HG03064 (cell line): ENCODE results near the gene TMEM167A.
A peak's percentile ranks its signal among the peaks of the same experiment; 100 is the strongest.

Experiments
- ATAC-seq: cut with Tn5 transposase; IDR thresholded peaks from one replicate; pipeline ENCODE4 v1.9.1; 2021; ENCODE audit warnings: low read depth; ENCODE audit not compliant: unreplicated experiment

Gene TMEM167A

GRCh38 chr5:83076742-83077661, at the start of gene TMEM167A, which contains the start of gene XRCC4:
Gene TMEM167A, minus strand, starts transcription at chr5:83077394. Its CDS starts 71 bp downstream, at chr5:83077323.
Gene XRCC4, plus strand, starts transcription at chr5:83077547. Its CDS starts 27,373 bp downstream, at chr5:83104920.
- ATAC-seq: peak; percentile 98

- no peak for ATAC-seq
These were observed 49.3 kb upstream of the TMEM167A start for GRCh38 chr5:83126501-83126900.

GRCh38 chr5:83125560-83125959, 48.4 kb upstream of the TMEM167A start:
- no peak for ATAC-seq

- no peak for ATAC-seq
These were observed 47.4 kb upstream of the TMEM167A start for GRCh38 chr5:83124593-83124992.

- no peak for ATAC-seq
These were observed 41.8 kb upstream of the TMEM167A start for GRCh38 chr5:83118976-83119375.

GRCh38 chr5:83118471-83118870, 41.3 kb upstream of the TMEM167A start:
- no peak for ATAC-seq

GRCh38 chr5:83115816-83116215, 38.6 kb upstream of the TMEM167A start:
- no peak for ATAC-seq

- no peak for ATAC-seq
These were observed 32.2 kb upstream of the TMEM167A start for GRCh38 chr5:83109380-83109779.

GRCh38 chr5:83107692-83108420, 30.7 kb upstream of the TMEM167A start:
- no peak for ATAC-seq

GRCh38 chr5:83104021-83104420, 26.8 kb upstream of the TMEM167A start:
- no peak for ATAC-seq

- no peak for ATAC-seq
These were observed 25.3 kb upstream of the TMEM167A start for GRCh38 chr5:83102364-83102980.

GRCh38 chr5:83101514-83101913, 24.3 kb upstream of the TMEM167A start:
- no peak for ATAC-seq

- ATAC-seq: no peak
These were observed 22.3 kb upstream of the TMEM167A start for GRCh38 chr5:83099445-83099844.

GRCh38 chr5:83099001-83099400, 21.8 kb upstream of the TMEM167A start:
- no peak for ATAC-seq

- ATAC-seq: no peak
These were observed 20.6 kb upstream of the TMEM167A start for GRCh38 chr5:83097689-83098231.

- ATAC-seq: no peak
These were observed 19.6 kb upstream of the TMEM167A start for GRCh38 chr5:83096660-83097339.

GRCh38 chr5:83095957-83096539, 18.9 kb upstream of the TMEM167A start:
- ATAC-seq: no peak

GRCh38 chr5:83095163-83095956, 18.2 kb upstream of the TMEM167A start:
- no peak for ATAC-seq

GRCh38 chr5:83093692-83094091, 16.5 kb upstream of the TMEM167A start:
- no peak for ATAC-seq
